Stimulated activated CD8-positive, alpha-beta memory T cell treated with anti-CD3 and anti-CD28 coated beads, Interleukin-15, amount 100 ng/mL, for 4 hours (primary cell): Measurements from ENCODE around the gene PRCD.
A peak's percentile ranks its signal among the peaks of the same experiment; 100 is the strongest.
"Not testable (repeated sequence)": the region's sequence is repeated elsewhere in the genome, so short reads cannot be mapped to it uniquely, and the experiment has no call there.

Experiments used
- DNase-seq, 2 donors: peaks; one replicate each; pipeline ENCODE4 v3.0.0-alpha.2; 2020; ENCODE audit warnings: low read depth in 2 of 2

PRCD gene

DNA sequence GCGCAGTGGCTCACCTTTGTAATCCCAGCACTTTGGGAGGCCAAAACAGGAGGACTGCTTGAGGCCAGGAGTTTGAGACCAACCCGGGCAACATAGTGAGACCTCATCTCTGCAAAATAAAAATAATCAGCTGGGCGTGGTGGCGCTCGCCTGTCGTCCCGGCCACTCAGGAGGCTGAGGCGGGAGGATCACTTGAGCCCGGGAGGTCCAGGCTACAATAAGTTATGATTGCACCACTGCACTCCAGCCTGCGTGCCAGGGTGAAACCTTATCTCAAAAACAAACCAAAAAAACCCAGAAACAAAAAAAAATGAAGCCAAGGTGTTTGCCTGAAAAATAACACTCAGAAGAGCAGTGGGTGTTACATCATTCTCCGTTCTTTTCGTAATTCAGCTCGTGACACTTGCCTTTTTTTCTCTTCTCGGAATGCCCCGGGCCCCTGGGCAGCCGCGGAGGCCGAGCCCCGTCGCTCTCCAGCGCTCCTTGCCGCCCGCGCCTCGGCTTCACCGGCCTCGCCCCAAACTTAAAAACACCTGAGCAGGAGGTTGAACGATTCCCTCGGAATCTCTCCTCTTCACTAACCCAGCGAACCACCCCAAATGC is 17.0 kb downstream of the PRCD start:
- DNase-seq: no peak

DNA sequence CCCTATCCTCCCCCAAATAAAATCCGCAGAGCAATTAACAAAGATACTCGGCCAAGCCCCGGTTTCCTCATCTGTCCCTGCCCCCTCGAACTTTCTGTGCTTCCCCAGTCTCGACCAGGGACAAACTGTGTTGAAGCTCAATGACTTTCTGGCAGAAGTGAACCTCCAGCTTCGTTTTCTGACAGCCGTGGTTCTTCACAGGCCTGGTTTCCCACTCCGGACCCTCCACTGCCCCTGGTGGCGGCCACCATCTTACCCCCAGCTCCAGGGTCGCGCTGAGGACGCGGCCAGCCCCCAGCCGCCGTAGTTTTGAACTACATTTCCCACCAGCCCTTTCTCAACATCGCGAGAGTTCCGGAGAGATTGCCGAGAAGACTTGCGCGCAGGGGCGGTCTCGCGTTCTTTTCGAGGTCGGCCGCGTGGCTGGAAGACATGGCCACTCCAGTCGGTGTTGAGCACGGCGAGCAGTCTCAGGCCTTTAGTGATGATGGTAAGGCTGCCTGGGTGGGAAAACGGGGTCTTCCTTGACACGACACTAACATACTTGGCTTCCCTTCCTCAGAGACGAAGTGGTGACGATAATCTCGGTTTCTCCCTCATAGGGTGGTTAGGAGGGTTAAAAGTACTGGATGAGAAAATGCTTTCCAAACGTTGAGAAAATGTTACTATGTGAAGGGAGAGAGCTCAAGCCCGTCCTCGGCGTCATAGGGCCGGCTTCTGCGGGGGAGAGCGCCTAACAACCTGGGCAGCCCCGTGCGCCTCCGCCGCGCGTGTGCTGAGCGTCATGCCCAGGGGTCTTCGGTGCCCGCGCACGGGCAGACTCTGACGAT is 17.7 kb downstream of the PRCD start:
- DNase-seq: peak; percentile 81 to 88

DNA sequence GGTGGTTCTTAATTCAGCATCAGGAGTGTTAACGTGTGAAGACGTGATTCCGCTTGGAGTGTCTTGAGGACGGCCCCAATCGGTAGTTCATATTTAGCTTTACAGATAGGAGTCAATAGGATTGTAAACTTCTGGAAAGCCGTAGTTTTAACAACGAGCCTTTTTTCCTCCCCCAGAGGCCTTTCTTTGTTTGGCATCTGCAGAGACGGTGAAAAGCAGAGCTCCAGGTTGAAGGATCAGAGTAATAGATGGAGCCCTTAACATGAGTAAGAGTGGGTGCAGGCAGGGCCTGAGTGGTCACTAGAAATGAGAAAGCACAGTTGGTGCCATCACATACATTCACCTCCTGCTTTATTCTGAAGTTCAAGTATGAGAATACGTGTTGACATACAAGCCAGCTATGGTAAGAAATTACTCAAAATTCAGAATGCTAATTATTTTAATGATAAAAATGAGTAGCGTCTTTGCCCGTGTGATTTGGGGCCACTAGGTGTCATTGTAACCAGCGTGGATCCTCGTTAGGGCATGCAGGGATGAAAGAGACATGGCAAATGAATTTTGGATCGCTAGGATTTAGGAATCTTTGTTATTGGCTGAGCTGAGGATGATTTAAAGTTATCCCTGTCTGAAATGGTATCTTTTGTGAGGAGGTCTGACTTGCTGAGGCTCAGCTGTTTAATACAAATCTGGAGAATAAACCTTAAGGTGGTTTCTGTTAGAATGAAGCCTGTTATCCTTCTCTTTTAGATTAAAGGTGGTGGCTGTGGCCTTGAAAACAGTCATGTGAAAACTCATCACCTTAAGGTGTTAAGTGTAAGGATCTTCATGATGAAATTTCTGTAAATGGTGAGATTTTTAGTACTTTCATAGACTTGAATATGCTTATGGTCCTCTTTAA is 18.6 kb downstream of the PRCD start:
- no peak for DNase-seq

DNA sequence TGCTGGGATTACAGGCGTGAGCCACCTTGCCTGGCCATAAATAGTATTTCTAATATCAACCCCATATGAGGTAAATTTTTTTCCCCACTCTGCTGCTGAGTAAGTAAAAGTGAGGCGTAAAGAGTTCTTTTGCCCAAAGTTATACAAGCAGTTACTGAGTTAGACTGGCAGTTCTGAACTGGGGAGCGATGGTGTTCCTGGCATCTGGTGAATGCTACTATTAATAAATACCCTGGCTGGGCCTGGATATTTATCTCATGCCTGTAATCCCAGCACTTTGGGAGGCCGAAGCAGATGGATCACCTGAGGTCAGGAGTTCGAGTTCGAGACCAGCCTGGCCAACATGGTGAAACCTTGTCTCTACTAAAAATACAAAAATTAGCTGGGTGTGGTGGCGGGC is 19.6 kb downstream of the PRCD start:
- not testable (repeated sequence) for DNase-seq

GRCh38 chr17:76560036-76560876 is 20.4 kb downstream of the PRCD start:
- DNase-seq: no peak

DNA sequence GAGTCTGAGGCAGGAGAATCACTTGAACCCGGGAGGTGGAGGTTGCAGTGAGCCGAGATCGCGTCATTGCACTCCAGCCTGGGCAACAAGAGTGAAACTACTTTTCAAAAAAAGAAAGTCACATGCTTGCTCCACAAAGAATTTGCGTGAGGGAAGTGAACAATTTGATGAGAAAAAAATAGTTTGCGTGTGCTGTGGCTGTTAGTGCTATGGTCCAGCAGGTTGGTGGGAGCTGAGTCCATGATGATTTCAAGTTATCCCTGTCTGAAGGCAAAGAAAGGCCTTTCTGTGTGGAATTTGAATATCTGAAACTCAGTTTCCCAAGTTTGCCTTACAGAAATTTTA is 21.0 kb downstream of the PRCD start:
- DNase-seq: no peak

DNA sequence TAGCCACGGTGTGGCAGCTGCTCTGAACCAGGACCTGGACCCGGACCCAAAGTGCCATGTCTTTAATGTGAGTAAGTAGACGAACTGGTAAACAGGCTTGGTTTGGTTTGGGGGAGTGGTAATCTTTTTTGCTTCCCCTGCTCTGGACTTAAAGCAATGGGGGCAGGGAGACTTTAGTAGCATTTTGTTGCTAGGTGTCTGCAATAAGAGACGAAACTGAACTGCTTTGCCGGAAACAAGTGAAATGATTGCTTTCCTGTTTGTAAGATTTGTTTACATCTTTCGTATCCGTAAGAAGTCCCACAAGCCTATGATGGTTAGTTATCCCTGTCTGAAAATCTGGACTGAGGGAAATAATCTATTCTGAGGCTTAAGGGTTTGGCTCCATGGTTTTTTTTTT is 21.5 kb downstream of the PRCD start:
- no peak for DNase-seq

DNA sequence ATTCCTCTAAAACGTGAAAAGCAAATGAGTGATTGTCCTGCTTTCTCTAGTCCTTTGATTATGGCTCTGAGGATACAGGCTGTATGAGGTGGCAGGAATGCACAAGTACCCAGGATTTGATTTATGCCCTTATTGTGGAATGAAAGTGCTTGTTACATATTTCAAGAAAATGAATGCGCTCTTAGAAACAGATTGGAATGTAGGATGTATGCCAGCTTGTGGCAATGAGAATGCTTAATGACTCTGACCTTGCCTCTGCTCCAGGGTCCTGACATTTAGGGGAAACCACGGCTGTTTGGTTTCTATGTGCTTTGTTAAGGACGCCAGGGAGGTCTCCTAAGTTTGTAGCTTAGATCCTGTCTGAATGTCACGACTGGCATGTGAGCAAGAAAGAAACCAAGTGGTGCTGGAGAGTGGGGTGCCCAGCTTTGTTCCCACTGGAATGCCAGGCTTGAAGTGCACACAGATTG is 22.0 kb downstream of the PRCD start:
- no peak for DNase-seq

GRCh38 chr17:76562734-76563148 is 22.9 kb downstream of the PRCD start:
- DNase-seq: no peak

GRCh38 chr17:76563359-76563758 is 23.5 kb downstream of the PRCD start:
- DNase-seq: not testable (repeated sequence)

- not testable (repeated sequence) for DNase-seq
Measured at GRCh38 chr17:76564991-76565727, 25.3 kb downstream of the PRCD start.

DNA sequence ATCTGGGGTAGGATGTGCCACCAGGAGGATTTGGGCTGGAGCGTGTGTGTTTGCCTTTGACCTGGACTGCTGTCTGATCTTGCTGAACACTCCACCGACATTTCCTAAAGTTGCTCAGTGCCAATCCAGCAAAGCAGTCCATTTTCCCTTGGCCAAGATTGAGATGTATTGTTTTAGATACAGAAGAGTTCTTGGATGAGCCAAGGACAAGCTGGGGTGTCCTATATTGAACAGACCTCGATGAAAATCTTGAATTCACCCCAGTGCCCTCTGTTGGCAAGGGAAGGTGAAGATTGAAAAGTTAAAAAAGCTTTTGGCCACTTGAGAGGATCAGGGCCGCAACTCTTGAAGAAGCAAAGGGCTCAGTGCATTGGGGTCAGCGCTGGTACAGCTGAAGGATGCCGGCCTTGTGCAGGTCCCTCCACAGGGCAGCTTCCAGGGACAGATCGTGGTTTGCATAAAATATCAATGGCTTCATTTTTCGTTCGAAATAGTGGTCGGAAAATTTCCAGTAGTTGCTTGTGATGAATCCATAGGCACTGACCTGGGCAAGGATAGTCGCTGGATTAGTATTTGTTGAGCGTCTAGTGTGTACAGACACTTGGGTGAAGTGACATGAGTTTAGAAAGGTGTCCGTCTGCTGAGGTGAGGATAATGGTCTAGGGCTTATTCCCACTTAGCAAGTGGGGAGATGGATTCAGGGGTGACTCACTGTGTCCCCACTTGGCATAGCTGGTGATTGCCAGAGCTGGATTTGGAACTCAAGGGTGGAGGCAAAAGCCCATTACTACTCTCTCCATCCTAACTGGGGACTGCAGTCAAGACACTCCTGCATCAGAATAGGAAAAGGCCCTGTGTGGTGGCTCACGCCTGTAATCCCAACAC is 26.1 kb downstream of the PRCD start:
- no peak for DNase-seq

- DNase-seq: no peak
Measured at GRCh38 chr17:76566613-76566943, 26.7 kb downstream of the PRCD start.

DNA sequence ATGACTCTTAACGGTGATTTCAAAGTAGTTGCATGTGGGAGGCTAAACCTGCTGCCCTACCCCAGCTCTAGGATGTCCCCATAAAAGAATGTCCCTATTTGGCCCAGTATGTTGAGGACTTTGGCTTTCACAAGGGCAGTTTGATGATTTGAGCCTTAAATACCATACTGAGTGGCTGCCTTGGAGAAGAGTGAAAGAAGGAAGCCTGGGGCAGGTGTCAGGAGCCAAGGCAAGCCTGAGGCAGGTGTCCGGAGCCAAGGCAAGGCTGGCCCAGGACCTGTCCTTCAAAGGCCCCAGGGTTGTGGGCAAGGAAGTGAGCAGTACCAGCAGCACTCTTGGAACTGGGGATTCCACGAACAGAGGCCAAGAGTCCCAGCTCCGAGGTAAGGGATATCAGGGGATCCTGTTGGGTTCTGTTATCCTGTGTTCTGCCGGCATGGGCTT is 27.2 kb downstream of the PRCD start:
- no peak for DNase-seq

DNA sequence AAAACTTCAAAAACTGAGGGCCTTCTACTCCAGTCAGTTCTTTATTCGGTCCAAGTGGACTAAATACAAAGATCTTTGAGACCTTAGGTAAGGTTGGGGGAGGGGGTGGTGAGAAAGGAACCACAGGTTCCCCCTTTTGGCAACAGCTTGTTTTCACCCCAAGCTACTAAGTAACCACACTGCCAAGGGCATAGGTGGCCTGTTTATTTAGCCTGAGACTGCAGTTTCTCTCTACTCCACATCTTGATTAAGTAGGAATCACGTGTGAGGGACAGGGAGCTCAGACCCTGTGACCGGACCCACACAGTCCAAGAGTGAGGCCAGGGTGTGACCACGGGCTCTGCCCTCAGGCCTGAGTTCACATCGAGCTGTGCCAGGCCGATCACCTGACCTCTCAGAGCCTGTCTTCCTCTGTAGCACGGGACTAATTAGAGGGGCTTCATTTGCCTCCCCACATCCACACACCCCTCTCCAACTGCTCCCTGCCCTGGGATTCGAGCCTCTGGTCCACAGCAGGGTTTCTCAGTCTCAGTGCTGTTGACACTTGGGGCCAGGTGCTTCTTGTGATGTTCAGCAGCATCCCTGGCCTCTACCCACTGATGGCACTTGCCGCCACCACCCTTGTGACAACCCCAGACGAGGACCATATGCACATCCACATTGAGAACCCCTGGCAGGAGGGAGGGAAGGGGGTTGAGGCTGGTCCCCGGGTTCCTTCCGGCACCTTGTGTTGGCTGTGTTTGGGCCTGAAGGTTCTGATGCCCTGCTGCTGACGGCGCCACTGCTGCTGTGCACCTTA is 28.0 kb downstream of the PRCD start:
- no peak for DNase-seq

- DNase-seq: no peak
Measured at GRCh38 chr17:76568811-76569221, 29.0 kb downstream of the PRCD start.

- no peak for DNase-seq
Measured at GRCh38 chr17:76569607-76570279, 29.9 kb downstream of the PRCD start.

DNA sequence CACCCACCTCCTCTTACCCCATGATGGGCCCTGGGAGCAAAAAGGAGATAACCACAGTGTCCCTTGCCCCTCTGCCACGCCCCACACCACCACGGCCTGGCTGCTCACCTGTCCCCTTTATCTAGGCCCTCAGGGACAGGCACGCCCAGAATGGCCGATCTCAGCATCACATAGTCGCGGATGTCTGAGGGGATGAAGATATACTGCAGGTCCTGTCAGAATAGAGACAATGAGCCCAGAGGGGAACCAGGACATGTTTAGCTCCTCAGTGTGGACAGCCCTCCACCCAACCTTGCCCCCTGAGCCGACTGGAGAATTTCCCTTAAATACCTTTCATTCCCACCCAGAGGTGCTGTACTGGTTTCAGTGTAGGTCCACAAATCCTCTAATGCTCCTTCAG is 30.6 kb downstream of the PRCD start:
- no peak for DNase-seq
